PC-9 (cell line): ENCODE results near the gene ARFIP1. TPM values are rescaled to one million over a fixed set of nuclear protein-coding genes. Genes with fewer than 3 reads are reported as not detected.

Experiments used
- BruUV-seq: library from RNA; stranded (reverse); fragments of 400-500 nt; replicated peaks from 2 replicates; lab custom pipeline; 2021; lab: Mats Ljungman, UMichigan
- CTCF ChIA-PET: fragments of 300-600 bp; sonication (Branson Sonifier 250); formaldehyde crosslinking; loops from one replicate; lab custom pipeline; 2022; ENCODE audit warnings: antibody characterized with exemption; lab: Charles Lee
- POLR2A ChIA-PET: fragments of 300-600 bp; sonication (Branson Sonifier 250); formaldehyde crosslinking; loops from one replicate; lab custom pipeline; 2022; ENCODE audit warnings: antibody characterized with exemption; ENCODE audit not compliant: unreplicated experiment; lab: Charles Lee
- DNase-seq, 2 experiments: peaks; one replicate each; pipeline versions ENCODE4 v3.0.0 to v3.0.0-alpha.2; 2015 to 2022; ENCODE audit warnings: mixed read lengths in 1 of 2
- H2AFZ ChIP-seq: fragments of 200-600 bp; sonication (generic); 2 replicates; pipeline ENCODE4 v1.8.1; 2017; ENCODE audit warnings: antibody characterized with exemption
- H3F3A ChIP-seq: fragments of 200-600 bp; sonication (generic); 2 replicates; pipeline ENCODE4 v1.8.1; 2017; ENCODE audit warnings: antibody characterized with exemption, mild to moderate bottlenecking, low read depth; ENCODE audit not compliant: insufficient read depth
- H3K27ac ChIP-seq: fragments of 200-600 bp; sonication (generic); 2 replicates; pipeline ENCODE4 v1.6.1; 2016; ENCODE audit warnings: mixed run types
- H3K27me3 ChIP-seq: fragments of 200-600 bp; sonication (generic); 2 replicates; pipeline ENCODE4 v1.6.1; 2016; ENCODE audit warnings: low read depth, mixed run types; ENCODE audit not compliant: insufficient read depth
- H3K36me3 ChIP-seq: fragments of 200-600 bp; sonication (generic); 2 replicates; pipeline ENCODE4 v1.6.1; 2016; ENCODE audit warnings: low read depth, mixed run types
- H3K4me1 ChIP-seq: fragments of 200-600 bp; sonication (generic); replicated peaks from 2 replicates; pipeline ENCODE4 v1.6.1; 2016; ENCODE audit warnings: mixed run types; ENCODE audit not compliant: insufficient read depth
- H3K4me2 ChIP-seq: fragments of 200-600 bp; sonication (generic); 2 replicates; pipeline ENCODE4 v1.6.1; 2017; ENCODE audit warnings: mixed run types
- H3K4me3 ChIP-seq: fragments of 200-600 bp; sonication (generic); 2 replicates; pipeline ENCODE4 v1.6.1; 2016; ENCODE audit warnings: mixed run types
- H3K79me2 ChIP-seq: fragments of 200-600 bp; sonication (generic); 2 replicates; pipeline ENCODE4 v1.6.1; 2017; ENCODE audit warnings: low read depth, mixed run types
- H3K9me2 ChIP-seq: fragments of 200-600 bp; sonication (generic); 2 replicates; pipeline ENCODE4 v1.8.1; 2017; ENCODE audit warnings: mild to moderate bottlenecking; ENCODE audit not compliant: insufficient read depth
- H3K9me3 ChIP-seq: fragments of 200-600 bp; sonication (generic); 2 replicates; pipeline ENCODE4 v1.8.1; 2016; ENCODE audit warnings: low read depth; ENCODE audit not compliant: insufficient read depth
- H4K20me1 ChIP-seq: fragments of 200-600 bp; sonication (generic); 2 replicates; pipeline ENCODE4 v1.8.1; 2017; ENCODE audit not compliant: insufficient read depth
- EZH2 ChIP-seq: fragments of 200-600 bp; sonication (generic); IDR thresholded peaks from 2 replicates; pipeline ENCODE4 v1.8.0; 2017; ENCODE audit warnings: antibody characterized with exemption, low read depth
- intact Hi-C: fragments of 100-400 bp; cut with micrococcal nuclease; formaldehyde crosslinking; loops from one replicate; pipeline ENCODE4 v1.10.0; 2022; ENCODE audit not compliant: unreplicated experiment
- total RNA-seq: library from RNA; stranded (reverse); gene quantifications from 2 replicates; pipeline ENCODE4 v1.2.3, GENCODE V29; 2021
- TF ChIP-seq, protein P1 (sequence below): fragments of 200-600 bp; sonication (generic); conservative IDR thresholded peaks from 2 replicates; pipeline ENCODE4 v1.6.1; 2017; ENCODE audit warnings: mixed run types, antibody characterized with exemption, mild to moderate bottlenecking, moderate library complexity

ARFIP1 gene
- total RNA-seq, 1 experiment from 2014 or later = 38.4 TPM

DNA sequence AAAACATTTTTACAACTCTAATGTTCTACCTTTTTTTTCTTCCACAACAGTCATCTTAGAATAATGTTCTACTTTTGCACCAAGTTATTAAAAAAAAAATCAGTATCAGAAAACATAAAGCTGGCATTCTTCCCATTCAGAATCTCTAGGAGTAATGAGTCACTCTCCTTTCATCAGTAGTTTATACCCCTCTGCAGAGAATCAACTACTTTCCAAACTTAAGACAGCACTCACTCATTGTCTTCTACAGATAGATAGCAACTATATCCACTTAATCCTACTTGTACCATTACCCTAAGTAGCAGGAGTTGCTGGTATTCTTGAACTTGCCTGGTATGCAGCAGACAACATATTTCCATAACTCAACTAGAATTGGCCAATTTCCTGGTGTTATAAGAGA, 3.4 kb upstream of the ARFIP1 start:
- intact Hi-C loops = loop anchor here (5.0 kb wide), 1 partner anchor 351 kb away; no protein-coding TSS in a partner anchor
- DNase-seq = no peak
- Histone ChIP-seq H3K27me3 (no peaks in the 10 kb centered on the region), H3K79me2 (peaks cover 11% of the 10 kb centered on the region), H4K20me1 (no peaks in the 10 kb centered on the region), H3K36me3 (no peaks in the 10 kb centered on the region), H3K4me3 (no peak overlapping the region), H2AFZ (no peak overlapping the region), H3K4me1 (peaks cover 11% of the 10 kb centered on the region; the same call in 1 of the 2 replicates), H3K9me3 (no peaks in the 10 kb centered on the region), H3K9me2 (no peaks in the 10 kb centered on the region), H3F3A (no peaks in the 10 kb centered on the region), H3K4me2 (no peak overlapping the region), H3K27ac (no peak overlapping the region)
- POLR2A ChIA-PET = no interaction called here
- no TSS peak for BruUV-seq
- CTCF ChIA-PET = no interaction called here
- TF ChIP-seq, protein P1, sequence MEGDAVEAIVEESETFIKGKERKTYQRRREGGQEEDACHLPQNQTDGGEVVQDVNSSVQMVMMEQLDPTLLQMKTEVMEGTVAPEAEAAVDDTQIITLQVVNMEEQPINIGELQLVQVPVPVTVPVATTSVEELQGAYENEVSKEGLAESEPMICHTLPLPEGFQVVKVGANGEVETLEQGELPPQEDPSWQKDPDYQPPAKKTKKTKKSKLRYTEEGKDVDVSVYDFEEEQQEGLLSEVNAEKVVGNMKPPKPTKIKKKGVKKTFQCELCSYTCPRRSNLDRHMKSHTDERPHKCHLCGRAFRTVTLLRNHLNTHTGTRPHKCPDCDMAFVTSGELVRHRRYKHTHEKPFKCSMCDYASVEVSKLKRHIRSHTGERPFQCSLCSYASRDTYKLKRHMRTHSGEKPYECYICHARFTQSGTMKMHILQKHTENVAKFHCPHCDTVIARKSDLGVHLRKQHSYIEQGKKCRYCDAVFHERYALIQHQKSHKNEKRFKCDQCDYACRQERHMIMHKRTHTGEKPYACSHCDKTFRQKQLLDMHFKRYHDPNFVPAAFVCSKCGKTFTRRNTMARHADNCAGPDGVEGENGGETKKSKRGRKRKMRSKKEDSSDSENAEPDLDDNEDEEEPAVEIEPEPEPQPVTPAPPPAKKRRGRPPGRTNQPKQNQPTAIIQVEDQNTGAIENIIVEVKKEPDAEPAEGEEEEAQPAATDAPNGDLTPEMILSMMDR = no peak
- TF ChIP-seq EZH2 = no peak

DNA sequence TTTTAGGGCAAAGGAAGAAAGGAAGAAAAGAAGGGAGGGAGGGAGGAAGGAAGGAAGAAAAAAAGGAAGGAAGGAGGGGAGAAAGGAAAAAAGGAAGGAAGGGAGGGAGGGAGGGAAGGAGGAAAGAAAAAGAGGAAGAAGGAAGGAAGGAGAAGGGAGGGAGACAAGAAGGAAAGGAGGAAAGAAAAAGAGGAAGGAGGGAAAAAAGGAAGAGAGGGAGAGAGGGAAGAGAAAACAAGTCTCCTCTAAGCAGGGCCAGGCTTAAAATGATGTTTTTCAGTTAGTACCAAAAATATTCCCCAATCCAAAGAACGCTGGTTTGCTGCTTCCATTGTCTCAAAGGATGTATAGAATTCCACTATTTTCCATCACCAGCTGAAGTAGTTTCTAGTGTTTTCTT, 2.3 kb upstream of the ARFIP1 start:
- H3K4me2 ChIP-seq = no peak overlapping the region
- no peaks in the 10 kb centered on the region for H3K36me3 ChIP-seq
- no peak overlapping the region for H2AFZ ChIP-seq
- intact Hi-C loops = loop anchor here (5.0 kb wide), 1 partner anchor 350 kb away; no protein-coding TSS in a partner anchor
- H3K9me3 ChIP-seq = no peaks in the 10 kb centered on the region
- peaks cover 23% of the 10 kb centered on the region for H3K79me2 ChIP-seq
- H4K20me1 ChIP-seq = no peaks in the 10 kb centered on the region
- peaks cover 21% of the 10 kb centered on the region; the same call in 1 of the 2 replicates for H3K4me1 ChIP-seq
- no peaks in the 10 kb centered on the region for H3K9me2 ChIP-seq
- H3F3A ChIP-seq = no peaks in the 10 kb centered on the region
- DNase-seq = no peak
- ChIA-PET CTCF (no interaction called here), POLR2A (interaction anchor here (0.6 kb wide), 1 partner anchor 75 kb away, joined by 4 read pairs; no protein-coding TSS in a partner anchor)
- BruUV-seq = no TSS peak
- no peak overlapping the region for H3K27ac ChIP-seq
- TF ChIP-seq EZH2 = no peak
- TF ChIP-seq, protein P1 = no peak
- H3K4me3 ChIP-seq = no peak overlapping the region
- H3K27me3 ChIP-seq = no peaks in the 10 kb centered on the region

DNA sequence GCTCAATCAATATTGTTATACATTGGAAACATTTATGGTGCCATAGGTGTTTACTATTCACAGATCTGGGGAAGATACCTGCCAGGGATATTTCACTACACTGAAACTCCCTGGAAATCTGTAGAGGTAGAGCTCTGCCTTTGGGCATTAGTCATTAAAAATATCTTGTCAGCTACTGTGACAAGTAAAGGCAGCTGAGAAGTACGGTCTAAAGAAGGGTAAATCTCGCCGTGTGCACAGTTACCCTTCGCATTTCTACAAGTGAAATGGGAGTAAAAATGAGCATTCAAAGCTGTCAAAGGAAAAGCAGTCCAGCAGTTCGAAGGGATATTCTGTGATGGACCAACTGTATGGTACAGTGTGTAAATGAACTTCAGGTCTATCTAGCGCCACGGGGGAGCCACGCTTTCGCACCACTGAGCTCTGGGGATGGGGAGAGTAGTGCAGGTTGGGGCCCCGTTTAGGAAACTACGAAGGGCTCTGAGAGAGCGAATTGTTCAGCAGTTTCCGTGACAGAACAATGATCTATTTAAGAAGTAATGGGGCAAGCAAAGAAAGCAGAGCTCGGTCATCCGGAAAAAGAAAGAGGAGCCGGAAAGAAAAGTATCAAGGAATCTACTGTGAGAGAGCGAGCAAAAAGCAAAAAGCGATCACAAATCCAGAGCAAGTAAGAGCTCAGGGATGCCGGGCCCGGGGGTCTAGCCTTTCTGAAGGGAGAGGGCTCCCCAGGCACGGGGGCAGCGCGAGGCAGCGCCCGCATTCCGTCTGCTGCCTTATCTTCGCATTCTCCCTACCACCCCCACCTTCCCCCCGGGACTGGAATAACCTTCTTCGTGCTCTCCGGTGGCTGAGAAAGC, 870 bp upstream of the ARFIP1 start:
- peaks cover 24% of the 10 kb centered on the region; the same call in 1 of the 2 replicates for H3K4me1 ChIP-seq
- no peaks in the 10 kb centered on the region for H3K27me3 ChIP-seq
- H3K36me3 ChIP-seq = no peaks in the 10 kb centered on the region
- ChIA-PET POLR2A (interaction anchor here (0.6 to 0.8 kb wide), 3 partner anchors 132 to 469 kb away, joined by 3 to 5 read pairs (median 5); no protein-coding TSS in a partner anchor), CTCF (interaction anchor here (1.3 kb wide), 1 partner anchor 278 kb away, joined by 3 read pairs; no protein-coding TSS in a partner anchor)
- no peak for DNase-seq
- H3K79me2 ChIP-seq = peaks cover 37% of the 10 kb centered on the region
- H3K9me2 ChIP-seq = no peaks in the 10 kb centered on the region
- no peaks in the 10 kb centered on the region for H3F3A ChIP-seq
- intact Hi-C loops = loop anchor here (5.0 kb wide), 1 partner anchor 348 kb away; no protein-coding TSS in a partner anchor
- H2AFZ ChIP-seq = peak overlapping the region; percentile 97
- H3K4me2 ChIP-seq = peak overlapping the region; percentile 94
- H3K9me3 ChIP-seq = no peaks in the 10 kb centered on the region
- H3K27ac ChIP-seq = no peak overlapping the region
- TSS peak; percentile 56 for BruUV-seq
- H3K4me3 ChIP-seq = peak overlapping the region; percentile 72
- H4K20me1 ChIP-seq = no peaks in the 10 kb centered on the region; the same call in 1 of the 2 replicates
- TF ChIP-seq, protein P1 = no peak
- TF ChIP-seq EZH2 = no peak
